Endothelial cell of umbilical vein (primary cell): Measurements from ENCODE around the gene TPM1.

Experiments used
- CTCF ChIP-seq, 2 donors: IDR thresholded peaks; 1 replicate in 1 of 2; 2 replicates in 1 of 2; pipeline ENCODE4 v1.5.1; 2011; ENCODE audit warnings: low read length in 2 of 2, mild to moderate bottlenecking in 2 of 2, moderate library complexity in 2 of 2, control low read depth in 1 of 2, inconsistent platforms in 1 of 2, low read depth in 1 of 2; ENCODE audit not compliant: insufficient read depth in 1 of 2; ENCODE audit errors: extremely low read depth in 1 of 2
- EZH2 ChIP-seq: IDR thresholded peaks from 2 replicates; pipeline ENCODE4 v1.6.1; 2012; ENCODE audit warnings: borderline replicate concordance, low read depth, mild to moderate bottlenecking, moderate library complexity, low read length, inconsistent platforms; ENCODE audit not compliant: severe bottlenecking
- MYC ChIP-seq: IDR thresholded peaks from one replicate; pipeline ENCODE4 v1.6.1; 2011; ENCODE audit warnings: mild to moderate bottlenecking, low read depth, low read length

GRCh38 chr15:63029676-63030075, 12.9 kb upstream of the TPM1 start:
- TF ChIP-seq CTCF (IDR thresholded peaks at IDR 0.05; ENCODE audit: extremely low read depth in 1 of 2, insufficient read depth in 1 of 2, low read depth in 1 of 2, low read length in 2 of 2), result no peak
- no peak for TF ChIP-seq EZH2
- no peak for TF ChIP-seq MYC
